ENCODE measurements around the gene USP31. TPM values are rescaled to one million over a fixed set of nuclear protein-coding genes. Genes with fewer than 3 reads are reported as not detected.
A peak's percentile ranks its signal among the peaks of the same experiment; 100 is the strongest.

The USP31 gene
- total and polyA plus RNA-seq, 2 experiments from 2014 or later: 5.1 to 7.1 TPM

- no peak overlapping the region for H3K27ac ChIP-seq
- H3K36me3 ChIP-seq: peaks cover 8% of the 10 kb centered on the region
- H3K4me3 ChIP-seq: no peak overlapping the region
- H3K27me3 ChIP-seq: no peaks in the 10 kb centered on the region
- TF ChIP-seq CTCF (IDR thresholded peaks at IDR 0.05; ENCODE audit: low read depth, low read length): no peak
- H3K4me1 ChIP-seq (ENCODE audit: low read depth): no peaks in the 10 kb centered on the region
- H3K9me3 ChIP-seq (ENCODE audit: low read depth): no peaks in the 10 kb centered on the region
- DNase-seq (ENCODE audit: low read depth in 1 of 2, low spot score in 1 of 2): no peak
Observed at GRCh38 chr16:23082161-23082788, 67.0 kb downstream of the USP31 start.

GRCh38 chr16:23081675-23082119 is 67.6 kb downstream of the USP31 start:
- no peaks in the 10 kb centered on the region for H3K9me3 ChIP-seq (ENCODE audit: low read depth)
- TF ChIP-seq CTCF (IDR thresholded peaks at IDR 0.05; ENCODE audit: low read depth, low read length): no peak
- no peaks in the 10 kb centered on the region for H3K4me1 ChIP-seq (ENCODE audit: low read depth)
- H3K27me3 ChIP-seq: no peaks in the 10 kb centered on the region
- H3K36me3 ChIP-seq: peaks cover 8% of the 10 kb centered on the region
- no peak overlapping the region for H3K27ac ChIP-seq
- H3K4me3 ChIP-seq: no peak overlapping the region
- peak in 1 of 2 donors; percentile 24 for DNase-seq (ENCODE audit: low read depth in 1 of 2, low spot score in 1 of 2)

GRCh38 chr16:23080747-23081146 is 68.5 kb downstream of the USP31 start:
- DNase-seq (ENCODE audit: low read depth in 1 of 2, low spot score in 1 of 2): no peak
- no peak overlapping the region for H3K27ac ChIP-seq
- no peak for TF ChIP-seq CTCF (IDR thresholded peaks at IDR 0.05; ENCODE audit: low read depth, low read length)

GRCh38 chr16:23080329-23080728 is 68.9 kb downstream of the USP31 start:
- Histone ChIP-seq H3K27ac (no peak overlapping the region), H3K4me3 (no peak overlapping the region), H3K27me3 (no peaks in the 10 kb centered on the region), H3K36me3 (peaks cover 8% of the 10 kb centered on the region), H3K9me3 (ENCODE audit: low read depth) (no peaks in the 10 kb centered on the region), H3K4me1 (ENCODE audit: low read depth) (peaks cover 2% of the 10 kb centered on the region)
- DNase-seq (ENCODE audit: low read depth in 1 of 2, low spot score in 1 of 2): no peak
- no peak for TF ChIP-seq CTCF (IDR thresholded peaks at IDR 0.05; ENCODE audit: low read depth, low read length)

More at GRCh38 chr16:23080747-23081146, 68.5 kb downstream of the USP31 start:
- H3K27me3 ChIP-seq: no peaks in the 10 kb centered on the region
- H3K4me1 ChIP-seq (ENCODE audit: low read depth): no peaks in the 10 kb centered on the region
- no peaks in the 10 kb centered on the region for H3K9me3 ChIP-seq (ENCODE audit: low read depth)
- peaks cover 8% of the 10 kb centered on the region for H3K36me3 ChIP-seq
- H3K4me3 ChIP-seq: no peak overlapping the region

GRCh38 chr16:23079675-23080301 is 69.5 kb downstream of the USP31 start:
- Histone ChIP-seq H3K9me3 (ENCODE audit: low read depth) (no peaks in the 10 kb centered on the region), H3K4me1 (ENCODE audit: low read depth) (peaks cover 5% of the 10 kb centered on the region), H3K27me3 (no peaks in the 10 kb centered on the region), H3K4me3 (no peak overlapping the region), H3K27ac (no peak overlapping the region), H3K36me3 (peaks cover 8% of the 10 kb centered on the region)
- no peak for DNase-seq (ENCODE audit: low read depth in 1 of 2, low spot score in 1 of 2)
- TF ChIP-seq CTCF (IDR thresholded peaks at IDR 0.05; ENCODE audit: low read depth, low read length): no peak

All from cardiac muscle cell (in vitro differentiated cells and primary cell).